HFFc6 (cell line): ENCODE data around the gene DAPK1. TPM values are rescaled to one million over a fixed set of nuclear protein-coding genes. Genes with fewer than 3 reads are reported as not detected.

ENCODE experiments used
- DNase-seq: peaks from one replicate; pipeline ENCODE4 v3.0.0-alpha.2; 2018
- H3K27ac Mint-ChIP-seq: 2 replicates; pipeline ENCODE4 v1.8.0; 2020; ENCODE audit warnings: mild to moderate bottlenecking, mixed read lengths
- H3K27me3 Mint-ChIP-seq: 2 replicates; pipeline ENCODE4 v1.8.0; 2021; ENCODE audit warnings: mild to moderate bottlenecking, moderate library complexity, mixed read lengths; ENCODE audit not compliant: insufficient read depth
- H3K36me3 Mint-ChIP-seq: 2 replicates; pipeline ENCODE4 v1.8.0; 2021; ENCODE audit warnings: low read depth, mixed read lengths
- H3K4me1 Mint-ChIP-seq: 2 replicates; pipeline ENCODE4 v1.8.0; 2020; ENCODE audit warnings: low read depth, mixed read lengths
- H3K4me3 Mint-ChIP-seq: 2 replicates; pipeline ENCODE4 v1.8.0; 2020; ENCODE audit warnings: mild to moderate bottlenecking, moderate library complexity, mixed read lengths
- H3K9me3 Mint-ChIP-seq: 2 replicates; pipeline ENCODE4 v1.8.0; 2020; ENCODE audit warnings: mild to moderate bottlenecking, mixed read lengths
- CTCF ChIP-seq: fragments of 200-600 bp; sonication (generic); IDR thresholded peaks from 2 replicates; pipeline ENCODE4 v1.5.0; 2021; ENCODE audit warnings: antibody characterized with exemption, mild to moderate bottlenecking
- total RNA-seq, 6 experiments: library from RNA; stranded (reverse); fragmentation: NEBNext Ultra II Directional; extraction: Animal tissue kit (Norgen Biotek cat#: 25700); gene quantifications; 2 replicates in 1 of 6; 3 replicates in 5 of 6; pipeline ENCODE4 v1.2.3, GENCODE V29; 2021

Gene DAPK1
- total RNA-seq, 6 experiments from 2014 or later: 0.06 to 0.36 (median 0.18) TPM

DNA sequence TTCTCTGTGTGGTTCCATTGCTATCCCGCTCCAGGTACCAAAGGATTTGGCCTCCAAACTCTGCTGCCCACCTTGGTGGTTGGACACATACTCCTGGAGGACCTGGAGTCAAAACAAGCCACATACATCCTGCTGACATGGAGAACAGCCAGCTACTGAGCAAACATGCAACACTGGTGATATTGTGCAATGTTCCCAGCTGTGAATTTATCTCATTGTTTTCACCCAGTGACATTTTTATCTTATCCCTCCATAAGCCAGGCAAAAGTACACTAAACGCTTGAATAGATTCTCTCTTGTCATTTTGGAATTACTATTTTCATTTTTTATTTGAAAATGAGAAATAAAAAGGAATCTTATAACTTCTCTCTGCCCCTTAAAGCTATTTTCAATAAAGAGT is 217.2 kb downstream of the DAPK1 start:
- Mint-ChIP-seq H3K9me3 (no peaks in the 10 kb centered on the region), H3K4me3 (peak overlapping the region; percentile 86), H3K4me1 (peaks cover 52% of the 10 kb centered on the region), H3K27me3 (peaks cover 3% of the 10 kb centered on the region), H3K36me3 (no peaks in the 10 kb centered on the region), H3K27ac (peak overlapping the region; percentile 94)
- DNase-seq: peak; percentile 57
- no peak for TF ChIP-seq CTCF

- Mint-ChIP-seq H3K36me3 (no peaks in the 10 kb centered on the region), H3K27me3 (peaks cover 3% of the 10 kb centered on the region), H3K9me3 (no peaks in the 10 kb centered on the region), H3K4me1 (peaks cover 52% of the 10 kb centered on the region), H3K4me3 (no peak overlapping the region), H3K27ac (peak overlapping the region; percentile 2; the same call in 1 of the 2 replicates)
- TF ChIP-seq CTCF: no peak
- no peak for DNase-seq
Observed at GRCh38 chr9:87716141-87716540, 218.5 kb downstream of the DAPK1 start.

DNA sequence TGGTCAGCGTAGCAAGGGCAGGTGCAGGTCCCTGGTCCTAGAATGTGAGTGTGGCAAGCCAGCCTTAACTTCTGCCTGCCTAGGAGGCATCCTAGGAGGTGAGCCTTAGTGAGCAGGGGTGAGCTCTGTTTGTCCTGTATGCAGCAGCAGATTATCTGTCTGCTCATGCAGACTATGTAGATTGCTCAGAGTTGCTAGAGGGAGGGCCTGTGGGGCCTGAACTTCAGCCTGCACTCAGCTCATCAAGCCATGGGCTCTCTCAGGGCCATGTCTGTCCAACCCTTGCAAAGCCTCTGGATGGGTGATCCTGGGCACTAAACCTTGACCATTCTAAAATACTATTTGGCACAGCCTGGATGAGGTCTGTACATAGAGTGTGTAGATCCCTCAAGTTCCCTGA is 219.8 kb downstream of the DAPK1 start:
- no peak for DNase-seq
- H3K27me3 Mint-ChIP-seq: peaks cover 3% of the 10 kb centered on the region
- no peak for TF ChIP-seq CTCF
- peaks cover 39% of the 10 kb centered on the region for H3K4me1 Mint-ChIP-seq
- no peak overlapping the region for H3K27ac Mint-ChIP-seq
- no peak overlapping the region for H3K4me3 Mint-ChIP-seq
- H3K36me3 Mint-ChIP-seq: no peaks in the 10 kb centered on the region
- no peaks in the 10 kb centered on the region for H3K9me3 Mint-ChIP-seq

- TF ChIP-seq CTCF: no peak
- Mint-ChIP-seq H3K27me3 (peaks cover 3% of the 10 kb centered on the region), H3K4me3 (no peak overlapping the region), H3K27ac (no peak overlapping the region), H3K36me3 (no peaks in the 10 kb centered on the region), H3K4me1 (peaks cover 32% of the 10 kb centered on the region), H3K9me3 (no peaks in the 10 kb centered on the region)
- no peak for DNase-seq
Observed at GRCh38 chr9:87718231-87718630, 220.6 kb downstream of the DAPK1 start.

GRCh38 chr9:87718852-87719612 is 221.4 kb downstream of the DAPK1 start:
- H3K4me1 Mint-ChIP-seq: peaks cover 24% of the 10 kb centered on the region
- H3K27me3 Mint-ChIP-seq: peaks cover 4% of the 10 kb centered on the region
- no peaks in the 10 kb centered on the region for H3K9me3 Mint-ChIP-seq
- TF ChIP-seq CTCF: no peak
- DNase-seq: no peak
- no peaks in the 10 kb centered on the region for H3K36me3 Mint-ChIP-seq
- no peak overlapping the region for H3K4me3 Mint-ChIP-seq
- no peak overlapping the region for H3K27ac Mint-ChIP-seq
